H1 (cell line): ENCODE measurements around the gene C3orf20. TPM values are rescaled to one million over a fixed set of nuclear protein-coding genes. Genes with fewer than 3 reads are reported as not detected.

Experiments used
- POU5F1 ChIP-seq: IDR thresholded peaks from 2 replicates; pipeline ENCODE4 v1.6.1; 2011; ENCODE audit warnings: low read depth, mild to moderate bottlenecking, low read length, moderate library complexity
- polyA plus RNA-seq, 7 experiments: library from polyadenylated mRNA; depleted of rRNA in 3 of 7; stranded (reverse) in 5 of 7; unstranded in 2 of 7; fragments of >200 nt in 5 of 7; fragments of 200-250 nt in 2 of 7; gene quantifications; 1 replicate in 5 of 7; 2 replicates in 1 of 7; 4 replicates in 1 of 7; pipeline versions ENCODE4 v1.2.1 to v1.2.3, GENCODE V29; 2011 to 2013; ENCODE audit warnings: missing spikeins in 2 of 7, mixed read lengths in 2 of 7
- total RNA-seq: library from RNA; stranded (reverse); fragmentation: NEBNext Ultra II Directional; extraction: Animal tissue kit (Norgen Biotek cat#: 25700); gene quantifications from 2 replicates; pipeline ENCODE4 v1.2.1, GENCODE V29; 2021
- TF ChIP-seq, protein P1 (sequence below): fragments of 300-600 bp; sonication (generic); IDR thresholded peaks from 2 replicates; pipeline ENCODE4 v1.7.1; 2012; ENCODE audit warnings: low read length, moderate library complexity, mild to moderate bottlenecking, inconsistent platforms; ENCODE audit not compliant: insufficient replicate concordance

Gene C3orf20
- total and polyA plus RNA-seq, 2 of the 8 experiments (the other 6 are each of a cell fraction or from before 2014, with no cell fraction given), result not detected

DNA sequence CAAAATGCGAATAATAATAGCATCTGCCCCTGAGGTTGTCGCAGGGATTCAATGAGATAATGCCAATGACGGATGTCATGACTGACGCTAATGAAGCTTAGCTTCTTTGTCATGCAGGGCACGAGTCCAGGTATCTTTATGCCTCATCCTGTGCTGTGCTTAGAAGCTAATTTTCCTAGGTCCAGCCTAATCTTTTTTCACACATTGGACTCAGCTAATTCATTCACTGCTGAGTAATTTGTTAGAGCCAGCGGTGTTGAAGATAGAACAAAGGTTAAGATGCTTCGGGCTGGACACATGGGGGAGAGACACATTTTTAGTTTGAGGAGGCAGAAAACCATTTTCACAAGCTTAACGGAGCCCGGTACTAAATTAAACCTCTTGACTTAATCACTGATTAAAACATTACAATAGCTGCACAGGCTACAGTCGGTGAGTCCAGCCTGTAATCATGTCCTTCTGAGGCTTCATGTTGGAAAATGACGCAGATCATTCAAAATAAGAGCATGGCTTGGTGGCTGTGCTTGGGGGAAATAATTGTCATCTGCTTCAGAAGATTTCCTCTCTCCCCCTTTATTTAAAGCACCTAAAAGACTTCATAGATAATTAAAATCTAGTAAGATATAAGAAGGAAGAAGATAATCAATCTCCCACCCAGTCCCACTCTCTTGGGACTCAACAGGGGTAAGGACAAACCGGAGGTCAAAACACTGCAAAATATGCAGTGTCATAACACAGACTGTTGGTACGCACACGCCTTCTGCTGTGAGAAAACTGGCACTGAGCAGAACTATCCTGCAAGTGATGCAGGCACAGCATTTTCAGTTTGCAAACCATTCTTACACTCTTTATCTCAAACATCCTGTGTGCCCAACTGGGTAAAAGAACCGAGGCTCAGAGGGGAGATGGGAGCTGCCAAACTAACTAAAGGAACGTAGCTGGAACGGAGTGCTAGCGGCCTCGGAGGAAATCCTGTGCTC lies 26.7 kb upstream of the C3orf20 start (continued):
- TF ChIP-seq, protein P1, sequence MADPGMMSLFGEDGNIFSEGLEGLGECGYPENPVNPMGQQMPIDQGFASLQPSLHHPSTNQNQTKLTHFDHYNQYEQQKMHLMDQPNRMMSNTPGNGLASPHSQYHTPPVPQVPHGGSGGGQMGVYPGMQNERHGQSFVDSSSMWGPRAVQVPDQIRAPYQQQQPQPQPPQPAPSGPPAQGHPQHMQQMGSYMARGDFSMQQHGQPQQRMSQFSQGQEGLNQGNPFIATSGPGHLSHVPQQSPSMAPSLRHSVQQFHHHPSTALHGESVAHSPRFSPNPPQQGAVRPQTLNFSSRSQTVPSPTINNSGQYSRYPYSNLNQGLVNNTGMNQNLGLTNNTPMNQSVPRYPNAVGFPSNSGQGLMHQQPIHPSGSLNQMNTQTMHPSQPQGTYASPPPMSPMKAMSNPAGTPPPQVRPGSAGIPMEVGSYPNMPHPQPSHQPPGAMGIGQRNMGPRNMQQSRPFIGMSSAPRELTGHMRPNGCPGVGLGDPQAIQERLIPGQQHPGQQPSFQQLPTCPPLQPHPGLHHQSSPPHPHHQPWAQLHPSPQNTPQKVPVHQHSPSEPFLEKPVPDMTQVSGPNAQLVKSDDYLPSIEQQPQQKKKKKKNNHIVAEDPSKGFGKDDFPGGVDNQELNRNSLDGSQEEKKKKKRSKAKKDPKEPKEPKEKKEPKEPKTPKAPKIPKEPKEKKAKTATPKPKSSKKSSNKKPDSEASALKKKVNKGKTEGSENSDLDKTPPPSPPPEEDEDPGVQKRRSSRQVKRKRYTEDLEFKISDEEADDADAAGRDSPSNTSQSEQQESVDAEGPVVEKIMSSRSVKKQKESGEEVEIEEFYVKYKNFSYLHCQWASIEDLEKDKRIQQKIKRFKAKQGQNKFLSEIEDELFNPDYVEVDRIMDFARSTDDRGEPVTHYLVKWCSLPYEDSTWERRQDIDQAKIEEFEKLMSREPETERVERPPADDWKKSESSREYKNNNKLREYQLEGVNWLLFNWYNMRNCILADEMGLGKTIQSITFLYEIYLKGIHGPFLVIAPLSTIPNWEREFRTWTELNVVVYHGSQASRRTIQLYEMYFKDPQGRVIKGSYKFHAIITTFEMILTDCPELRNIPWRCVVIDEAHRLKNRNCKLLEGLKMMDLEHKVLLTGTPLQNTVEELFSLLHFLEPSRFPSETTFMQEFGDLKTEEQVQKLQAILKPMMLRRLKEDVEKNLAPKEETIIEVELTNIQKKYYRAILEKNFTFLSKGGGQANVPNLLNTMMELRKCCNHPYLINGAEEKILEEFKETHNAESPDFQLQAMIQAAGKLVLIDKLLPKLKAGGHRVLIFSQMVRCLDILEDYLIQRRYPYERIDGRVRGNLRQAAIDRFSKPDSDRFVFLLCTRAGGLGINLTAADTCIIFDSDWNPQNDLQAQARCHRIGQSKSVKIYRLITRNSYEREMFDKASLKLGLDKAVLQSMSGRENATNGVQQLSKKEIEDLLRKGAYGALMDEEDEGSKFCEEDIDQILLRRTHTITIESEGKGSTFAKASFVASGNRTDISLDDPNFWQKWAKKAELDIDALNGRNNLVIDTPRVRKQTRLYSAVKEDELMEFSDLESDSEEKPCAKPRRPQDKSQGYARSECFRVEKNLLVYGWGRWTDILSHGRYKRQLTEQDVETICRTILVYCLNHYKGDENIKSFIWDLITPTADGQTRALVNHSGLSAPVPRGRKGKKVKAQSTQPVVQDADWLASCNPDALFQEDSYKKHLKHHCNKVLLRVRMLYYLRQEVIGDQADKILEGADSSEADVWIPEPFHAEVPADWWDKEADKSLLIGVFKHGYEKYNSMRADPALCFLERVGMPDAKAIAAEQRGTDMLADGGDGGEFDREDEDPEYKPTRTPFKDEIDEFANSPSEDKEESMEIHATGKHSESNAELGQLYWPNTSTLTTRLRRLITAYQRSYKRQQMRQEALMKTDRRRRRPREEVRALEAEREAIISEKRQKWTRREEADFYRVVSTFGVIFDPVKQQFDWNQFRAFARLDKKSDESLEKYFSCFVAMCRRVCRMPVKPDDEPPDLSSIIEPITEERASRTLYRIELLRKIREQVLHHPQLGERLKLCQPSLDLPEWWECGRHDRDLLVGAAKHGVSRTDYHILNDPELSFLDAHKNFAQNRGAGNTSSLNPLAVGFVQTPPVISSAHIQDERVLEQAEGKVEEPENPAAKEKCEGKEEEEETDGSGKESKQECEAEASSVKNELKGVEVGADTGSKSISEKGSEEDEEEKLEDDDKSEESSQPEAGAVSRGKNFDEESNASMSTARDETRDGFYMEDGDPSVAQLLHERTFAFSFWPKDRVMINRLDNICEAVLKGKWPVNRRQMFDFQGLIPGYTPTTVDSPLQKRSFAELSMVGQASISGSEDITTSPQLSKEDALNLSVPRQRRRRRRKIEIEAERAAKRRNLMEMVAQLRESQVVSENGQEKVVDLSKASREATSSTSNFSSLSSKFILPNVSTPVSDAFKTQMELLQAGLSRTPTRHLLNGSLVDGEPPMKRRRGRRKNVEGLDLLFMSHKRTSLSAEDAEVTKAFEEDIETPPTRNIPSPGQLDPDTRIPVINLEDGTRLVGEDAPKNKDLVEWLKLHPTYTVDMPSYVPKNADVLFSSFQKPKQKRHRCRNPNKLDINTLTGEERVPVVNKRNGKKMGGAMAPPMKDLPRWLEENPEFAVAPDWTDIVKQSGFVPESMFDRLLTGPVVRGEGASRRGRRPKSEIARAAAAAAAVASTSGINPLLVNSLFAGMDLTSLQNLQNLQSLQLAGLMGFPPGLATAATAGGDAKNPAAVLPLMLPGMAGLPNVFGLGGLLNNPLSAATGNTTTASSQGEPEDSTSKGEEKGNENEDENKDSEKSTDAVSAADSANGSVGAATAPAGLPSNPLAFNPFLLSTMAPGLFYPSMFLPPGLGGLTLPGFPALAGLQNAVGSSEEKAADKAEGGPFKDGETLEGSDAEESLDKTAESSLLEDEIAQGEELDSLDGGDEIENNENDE, result no peak
- no peak for TF ChIP-seq POU5F1
